ENCODE results near the gene BRD3. TPM values are rescaled to one million over a fixed set of nuclear protein-coding genes. Genes with fewer than 3 reads are reported as not detected.

BRD3 gene
- total and polyA plus RNA-seq, 8 donors = 8.8 to 36.3 (median 16.5) TPM

GRCh38 chr9:134040781-134041648 is 26.8 kb downstream of the BRD3 start:
- DNase-seq (peak in 4 of 6 donors; percentile 5 to 74 (median 51)), FAIRE-seq (no peak)
- intact Hi-C loops (cut with DNase I) = no loop called here

GRCh38 chr9:134040176-134040565 is 27.7 kb downstream of the BRD3 start:
- Histone ChIP-seq H3K27ac (no peak overlapping the region), H3K9me3 (no peaks in the 10 kb centered on the region), H3K27me3 (no peaks in the 10 kb centered on the region), H3K36me3 (peaks cover 0 to 44% (median 14%) of the 10 kb centered on the region in 3 donors), H3K4me3 (no peak overlapping the region), H3K4me1 (no peaks in the 10 kb centered on the region)
- TF ChIP-seq CTCF (IDR thresholded peaks at IDR 0.05) = no peak
- ATAC-seq (no peak), DNase-seq (peak in 3 of 6 donors; percentile 2 to 61 (median 45)), FAIRE-seq (no peak)
- WGBS, 2 donors = 96 to 97% methylated on average over 17 of the region's 17 CpGs
- intact Hi-C loops (cut with DNase I) = no loop called here

More at GRCh38 chr9:134040781-134041648, 26.8 kb downstream of the BRD3 start:
- no peak for TF ChIP-seq CTCF (IDR thresholded peaks at IDR 0.05)
- Histone ChIP-seq H3K27me3 (no peaks in the 10 kb centered on the region), H3K4me1 (no peaks in the 10 kb centered on the region), H3K36me3 (peaks cover 0 to 44% (median 7%) of the 10 kb centered on the region in 3 donors), H3K4me3 (no peak overlapping the region), H3K27ac (no peak overlapping the region), H3K9me3 (no peaks in the 10 kb centered on the region)
- peak in 2 of 4 donors; percentile 17 to 31 for ATAC-seq
- 77 to 79% methylated on average over 21 of the region's 21 CpGs for WGBS, 2 donors

- no peak overlapping the region for H3K27ac ChIP-seq
- H3K4me1 ChIP-seq = no peaks in the 10 kb centered on the region
- FAIRE-seq (no peak), ATAC-seq (no peak), DNase-seq (peak in 4 of 6 donors; percentile 2 to 50 (median 34))
- no peaks in the 10 kb centered on the region for H3K27me3 ChIP-seq
- H3K9me3 ChIP-seq = no peaks in the 10 kb centered on the region
- H3K36me3 ChIP-seq = peaks cover 0 to 42% (median 20%) of the 10 kb centered on the region in 3 donors
- WGBS, 2 donors = 90 to 95% methylated on average over 20 of the region's 20 CpGs
- no peak overlapping the region for H3K4me3 ChIP-seq
- intact Hi-C loops (cut with DNase I) = no loop called here
- TF ChIP-seq CTCF (IDR thresholded peaks at IDR 0.05) = no peak
Observed at GRCh38 chr9:134039386-134040175, 28.2 kb downstream of the BRD3 start.

GRCh38 chr9:134037641-134038040 is 30.2 kb downstream of the BRD3 start:
- Histone ChIP-seq H3K27ac (no peak overlapping the region), H3K36me3 (peaks cover 3 to 56% (median 35%) of the 10 kb centered on the region in 3 donors), H3K27me3 (no peaks in the 10 kb centered on the region), H3K4me1 (no peaks in the 10 kb centered on the region), H3K4me3 (no peak overlapping the region), H3K9me3 (no peaks in the 10 kb centered on the region)
- no peak for ATAC-seq
- no peak for TF ChIP-seq CTCF (IDR thresholded peaks at IDR 0.05)
- WGBS, 2 donors = 99 to 100% methylated on average over 2 of the region's 2 CpGs
- peak; percentile 51 for FAIRE-seq
- intact Hi-C loops (cut with DNase I) = no loop called here
- no peak for DNase-seq

All from pancreas (tissue), 10 donors.